PC-3 (cell line): ENCODE data around the gene RHOG. TPM values are rescaled to one million over a fixed set of nuclear protein-coding genes. Genes with fewer than 3 reads are reported as not detected.
A peak's percentile ranks its signal among the peaks of the same experiment; 100 is the strongest.

Experiments
- ATAC-seq: fragments of 200-7000 bp; cut with Tn5 transposase; 2 replicates; pipeline ENCODE4 v1.9.1; 2020; ENCODE audit warnings: mild to moderate bottlenecking, moderate library complexity
- BruUV-seq: library from RNA; stranded (reverse); fragments of 400-500 nt; replicated peaks from 2 replicates; lab custom pipeline; 2021; lab: Mats Ljungman, UMichigan
- CTCF ChIA-PET: fragments of 300-600 bp; sonication (Branson Sonifier 250); formaldehyde crosslinking; loops from one replicate; lab custom pipeline; 2022; ENCODE audit warnings: antibody characterized with exemption; lab: Charles Lee
- POLR2A ChIA-PET: fragments of 300-600 bp; sonication (Branson Sonifier 250); formaldehyde crosslinking; loops from one replicate; lab custom pipeline; 2022; ENCODE audit warnings: antibody characterized with exemption; ENCODE audit not compliant: unreplicated experiment; lab: Charles Lee
- DNase-seq: peaks from one replicate; pipeline ENCODE4 v3.0.0-alpha.2; 2015
- H2AFZ ChIP-seq: fragments of 300-600 bp; sonication (generic); 2 replicates; pipeline ENCODE4 v1.6.0; 2016; ENCODE audit warnings: antibody characterized with exemption, low read length
- H3F3A ChIP-seq: fragments of 300-600 bp; sonication (generic); one replicate; pipeline ENCODE4 v1.6.0; 2017; ENCODE audit warnings: antibody characterized with exemption, low read length, control low read depth, mild to moderate bottlenecking; ENCODE audit not compliant: unreplicated experiment
- H3K27ac ChIP-seq: fragments of 300-600 bp; sonication (generic); 2 replicates; pipeline ENCODE4 v1.5.1; 2016; ENCODE audit warnings: mild to moderate bottlenecking, low read length
- H3K27me3 ChIP-seq: fragments of 300-600 bp; sonication (generic); 2 replicates; pipeline ENCODE4 v1.6.1; 2016; ENCODE audit warnings: low read length, mixed read lengths
- H3K36me3 ChIP-seq: fragments of 300-600 bp; sonication (generic); 2 replicates; pipeline ENCODE4 v1.6.1; 2016; ENCODE audit warnings: low read depth, mixed run types, low read length, mixed read lengths
- H3K4me1 ChIP-seq: fragments of 300-600 bp; sonication (generic); 2 replicates; pipeline ENCODE4 v1.5.1; 2016; ENCODE audit warnings: low read length; ENCODE audit not compliant: insufficient read depth
- H3K4me2 ChIP-seq: fragments of 300-600 bp; sonication (generic); 2 replicates; pipeline ENCODE4 v1.6.0; 2016; ENCODE audit warnings: low read length
- H3K4me3 ChIP-seq: fragments of 300-600 bp; sonication (generic); 2 replicates; pipeline ENCODE4 v1.5.1; 2016; ENCODE audit warnings: mild to moderate bottlenecking, low read length, mixed read lengths
- H3K79me2 ChIP-seq: fragments of 300-600 bp; sonication (generic); 2 replicates; pipeline ENCODE4 v1.6.1; 2017; ENCODE audit warnings: low read length, mixed read lengths
- H3K9ac ChIP-seq: fragments of 300-600 bp; sonication (generic); 2 replicates; pipeline ENCODE4 v1.6.0; 2016; ENCODE audit warnings: mild to moderate bottlenecking, low read length
- H3K9me2 ChIP-seq: fragments of 300-600 bp; sonication (generic); replicated peaks from 2 replicates; pipeline ENCODE4 v1.6.1; 2016; ENCODE audit warnings: mixed run types, low read length, mixed read lengths
- H3K9me3 ChIP-seq: fragments of 300-600 bp; sonication (generic); 2 replicates; pipeline ENCODE4 v1.6.1; 2016; ENCODE audit warnings: low read length, mixed read lengths
- H4K20me1 ChIP-seq: fragments of 300-600 bp; sonication (generic); 2 replicates; pipeline ENCODE4 v1.6.1; 2016; ENCODE audit warnings: low read length, mixed read lengths
- CTCF ChIP-seq: fragments of 300-600 bp; sonication (generic); conservative IDR thresholded peaks from 2 replicates; pipeline ENCODE4 v1.5.1; 2017; ENCODE audit warnings: antibody characterized with exemption, low read depth, mild to moderate bottlenecking, low read length
- EZH2 ChIP-seq: fragments of 300-600 bp; sonication (generic); IDR thresholded peaks from one replicate; pipeline ENCODE4 v1.6.1; 2017; ENCODE audit warnings: antibody characterized with exemption, mild to moderate bottlenecking, low read length; ENCODE audit not compliant: unreplicated experiment
- EZH2phosphoT487 ChIP-seq: fragments of 300-600 bp; sonication (generic); IDR thresholded peaks from 2 replicates; pipeline ENCODE4 v1.6.1; 2018; ENCODE audit warnings: mild to moderate bottlenecking, antibody characterized with exemption, low read length, borderline replicate concordance
- intact Hi-C: fragments of 100-400 bp; cut with micrococcal nuclease; formaldehyde crosslinking; loops from 2 replicates; pipeline ENCODE4 v1.9.0; 2023
- total RNA-seq: library from RNA; depleted of rRNA; stranded (reverse); fragments of >200 nt; gene quantifications from 2 replicates; pipeline ENCODE4 v1.2.3, GENCODE V29; 2014

The RHOG gene
- total RNA-seq, 1 experiment from 2014 or later = 31.2 TPM

GRCh38 chr11:3840004-3840869, 522 bp downstream of the RHOG start:
- no peaks in the 10 kb centered on the region for H3F3A ChIP-seq
- ATAC-seq = peak; percentile 45
- intact Hi-C loops = loop anchor here (2.0 kb wide), 1 partner anchor 31 kb away; the partner anchor contains the start of gene PGAP2
- H3K4me3 ChIP-seq = peak overlapping the region; percentile 94
- TSS peak; percentile 36 for BruUV-seq
- peaks cover 12% of the 10 kb centered on the region for H4K20me1 ChIP-seq
- H3K79me2 ChIP-seq = peaks cover 50% of the 10 kb centered on the region
- peak overlapping the region; percentile 99 for H3K4me2 ChIP-seq
- H3K36me3 ChIP-seq = no peaks in the 10 kb centered on the region; the same call in 1 of the 2 replicates
- POLR2A ChIA-PET = interaction anchor here (0.6 to 0.7 kb wide), 2 partner anchors 9 to 17 kb away, joined by 4 to 11 read pairs; no protein-coding TSS in a partner anchor
- TF ChIP-seq EZH2phosphoT487 = no peak
- no peak for TF ChIP-seq CTCF
- no peak for TF ChIP-seq EZH2
- CTCF ChIA-PET = interaction anchor here (0.6 to 1.8 kb wide), 5 partner anchors 31 to 223 kb away, joined by 3 to 6 read pairs (median 4); no protein-coding TSS in a partner anchor
- no peaks in the 10 kb centered on the region for H3K9me2 ChIP-seq
- no peaks in the 10 kb centered on the region for H3K27me3 ChIP-seq
- no peaks in the 10 kb centered on the region for H3K9me3 ChIP-seq
- H3K4me1 ChIP-seq = peaks cover 17% of the 10 kb centered on the region
- H2AFZ ChIP-seq = peak overlapping the region; percentile 57; the same call in 1 of the 2 replicates
- H3K27ac ChIP-seq = no peak overlapping the region
- peak overlapping the region; percentile 87 for H3K9ac ChIP-seq
- no peak for DNase-seq

DNA sequence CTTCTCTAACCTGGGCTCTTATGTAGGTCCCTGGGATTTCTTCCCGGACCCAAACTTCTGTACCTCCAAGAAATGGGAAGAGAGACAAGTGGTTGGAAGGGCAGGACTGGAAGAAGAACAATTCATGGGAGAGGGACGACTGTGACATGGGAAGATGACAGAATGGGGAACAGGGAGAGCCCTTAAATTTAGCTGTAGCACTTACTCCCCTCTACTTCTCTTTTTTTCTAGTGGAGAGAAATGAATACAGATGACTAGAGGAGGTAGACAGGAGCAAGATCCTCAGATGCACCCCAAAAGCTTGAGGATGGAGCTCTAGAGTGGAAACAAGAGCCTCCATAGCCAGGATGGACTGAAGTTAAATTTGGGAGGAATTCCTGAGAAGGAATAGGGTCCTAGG, 2.3 kb downstream of the RHOG start:
- no peak for TF ChIP-seq EZH2
- TF ChIP-seq EZH2phosphoT487 = no peak
- no peak for TF ChIP-seq CTCF
- POLR2A ChIA-PET = no interaction called here
- intact Hi-C loops = no loop called here

GRCh38 chr11:3837793-3838192, 3.0 kb downstream of the RHOG start:
- ChIA-PET CTCF (no interaction called here), POLR2A (no interaction called here)
- Histone ChIP-seq H3K4me3 (no peak overlapping the region), H3K27ac (no peak overlapping the region), H2AFZ (no peak overlapping the region), H3K9ac (no peak overlapping the region), H3F3A (no peaks in the 10 kb centered on the region), H4K20me1 (peaks cover 12% of the 10 kb centered on the region), H3K9me3 (no peaks in the 10 kb centered on the region), H3K4me1 (peaks cover 17% of the 10 kb centered on the region), H3K79me2 (peaks cover 70% of the 10 kb centered on the region), H3K9me2 (no peaks in the 10 kb centered on the region), H3K27me3 (no peaks in the 10 kb centered on the region), H3K4me2 (no peak overlapping the region), H3K36me3 (no peaks in the 10 kb centered on the region; the same call in 1 of the 2 replicates)
- no peak for DNase-seq
- intact Hi-C loops = no loop called here
- BruUV-seq = no TSS peak
- no peak for ATAC-seq
- TF ChIP-seq CTCF (no peak), EZH2phosphoT487 (no peak), EZH2 (no peak)

More for the DNA sequence above, 2.3 kb downstream of the RHOG start:
- H3K9ac ChIP-seq = no peak overlapping the region
- peaks cover 65% of the 10 kb centered on the region for H3K79me2 ChIP-seq
- H3K36me3 ChIP-seq = no peaks in the 10 kb centered on the region; the same call in 1 of the 2 replicates
- peaks cover 17% of the 10 kb centered on the region for H3K4me1 ChIP-seq
- no peaks in the 10 kb centered on the region for H3K27me3 ChIP-seq
- no peaks in the 10 kb centered on the region for H3K9me2 ChIP-seq
- ATAC-seq = no peak
- no peak overlapping the region for H3K4me3 ChIP-seq
- DNase-seq = no peak
- CTCF ChIA-PET = no interaction called here
- H3K9me3 ChIP-seq = no peaks in the 10 kb centered on the region
- H4K20me1 ChIP-seq = peaks cover 12% of the 10 kb centered on the region
- no TSS peak for BruUV-seq
- no peaks in the 10 kb centered on the region for H3F3A ChIP-seq
- H3K4me2 ChIP-seq = no peak overlapping the region
- no peak overlapping the region for H3K27ac ChIP-seq
- H2AFZ ChIP-seq = no peak overlapping the region
